Measurements from ENCODE around the gene PLAAT1.

PLAAT1 gene

DNA sequence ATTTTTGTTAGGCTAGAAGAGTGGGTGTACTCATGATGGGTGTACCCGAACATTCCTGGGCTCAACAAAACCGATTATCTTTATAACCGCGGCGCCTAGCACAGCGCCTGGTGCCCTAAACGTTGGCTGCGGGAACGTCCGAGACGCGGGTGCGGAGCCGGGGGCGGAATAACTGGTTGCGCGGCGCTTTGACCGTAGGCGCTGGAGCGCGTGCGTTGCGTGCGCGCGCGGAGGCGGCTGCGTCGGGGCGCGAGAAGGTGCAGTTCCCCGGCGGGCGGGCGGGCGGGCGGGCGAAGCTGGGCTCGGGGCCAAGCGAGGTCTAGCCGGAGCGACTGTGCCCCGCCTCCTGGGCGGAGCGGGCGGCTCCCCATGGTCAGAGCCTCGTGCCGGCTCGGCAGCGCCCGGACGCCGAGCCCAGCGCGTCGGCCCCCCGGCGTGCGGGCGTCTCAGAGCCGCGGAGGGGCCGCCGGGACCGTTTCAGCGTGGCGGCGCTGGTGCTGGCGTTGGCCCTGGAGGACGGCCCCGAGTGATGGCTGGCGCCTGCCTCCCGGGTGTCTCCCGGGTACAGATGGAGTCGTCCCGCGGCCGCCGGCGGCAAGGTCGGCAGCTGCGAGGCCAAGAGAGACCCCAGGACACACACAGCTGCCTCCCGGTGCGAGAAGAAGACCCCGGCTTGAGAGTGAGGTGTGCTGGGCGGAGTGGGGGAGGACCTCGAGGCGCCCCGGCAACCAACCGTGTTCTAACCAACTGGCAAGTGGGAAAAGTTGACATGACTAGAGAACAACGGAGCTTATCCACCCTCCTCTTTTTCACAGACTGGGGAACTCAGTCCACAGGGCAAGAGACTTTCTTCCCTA, at the start of gene PLAAT1:
TSS of gene PLAAT1 (plus strand) at position 373 of the 857 bp plus-strand sequence. CDS start 14,429 bp downstream, outside the sequence.
- DNase-seq (ENCODE audit: low spot score), result peak; percentile 41

- DNase-seq (ENCODE audit: low spot score), result no peak
These were observed 46.7 kb upstream of the PLAAT1 start for GRCh38 chr3:193194371-193194770.

DNA sequence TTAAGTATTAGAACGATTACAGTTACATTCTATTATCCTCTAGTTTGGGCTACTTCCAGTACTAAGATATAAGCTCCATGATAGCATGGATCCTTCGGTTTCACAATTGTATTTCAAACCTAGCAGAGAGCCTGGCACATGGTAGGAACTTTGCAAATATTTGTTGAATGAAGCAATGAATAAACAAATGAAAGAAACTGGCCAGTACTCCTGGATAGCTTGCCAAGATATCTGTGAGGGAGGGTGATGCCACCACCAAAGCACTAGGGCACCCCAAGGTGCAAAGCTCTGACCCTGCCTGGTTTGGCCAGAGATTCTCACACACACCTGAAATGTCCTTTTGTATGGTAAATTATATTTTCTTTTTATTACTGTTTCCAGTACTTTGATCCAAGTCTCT, 44.3 kb upstream of the PLAAT1 start:
- no peak for DNase-seq (ENCODE audit: low spot score)

DNA sequence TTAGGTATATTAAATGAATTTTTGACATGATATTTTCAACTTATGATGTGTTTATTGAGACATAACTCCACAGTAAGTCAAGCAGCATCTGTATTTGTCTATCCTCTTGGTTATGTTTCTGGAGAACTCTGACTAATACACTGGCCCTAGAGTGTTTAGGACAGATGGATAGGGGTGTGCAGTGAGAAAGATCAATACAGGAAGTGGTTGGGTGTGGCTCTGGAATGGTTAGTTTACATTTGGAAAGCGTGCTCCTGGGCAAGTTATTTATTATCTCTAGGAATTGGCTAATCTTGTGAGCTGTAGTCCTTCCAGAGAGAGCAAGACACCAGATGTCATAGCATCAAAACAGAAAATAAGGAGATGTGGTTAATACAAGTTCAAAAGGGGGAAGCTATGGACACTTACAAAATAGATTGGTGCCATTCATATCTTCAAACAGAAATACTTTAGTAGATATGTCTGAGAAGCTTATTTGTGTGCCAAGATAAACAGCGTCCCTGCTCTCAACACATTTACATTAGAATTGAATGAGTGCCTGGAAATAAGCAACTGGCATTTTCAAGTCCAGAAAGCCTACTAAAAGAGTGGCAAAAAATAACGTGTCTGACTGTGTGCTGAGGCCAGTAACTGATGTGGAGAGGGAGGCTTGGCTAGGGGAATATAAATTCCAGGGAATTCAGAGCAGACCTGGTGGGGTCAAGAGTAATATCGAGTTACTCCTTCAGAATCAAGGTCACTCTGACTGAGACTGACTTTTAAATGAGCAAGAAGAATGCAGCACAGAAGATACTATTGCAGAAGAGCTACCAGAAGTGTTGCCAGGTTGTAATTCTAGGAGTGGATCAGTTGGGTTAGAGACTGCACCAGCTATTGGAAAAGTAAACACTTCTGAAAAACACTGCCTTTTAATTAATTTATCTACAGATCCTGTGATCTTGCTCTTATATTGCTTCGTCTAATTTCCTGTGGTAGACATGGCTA, 33.4 kb upstream of the PLAAT1 start:
- DNase-seq (ENCODE audit: low spot score), result no peak

DNA sequence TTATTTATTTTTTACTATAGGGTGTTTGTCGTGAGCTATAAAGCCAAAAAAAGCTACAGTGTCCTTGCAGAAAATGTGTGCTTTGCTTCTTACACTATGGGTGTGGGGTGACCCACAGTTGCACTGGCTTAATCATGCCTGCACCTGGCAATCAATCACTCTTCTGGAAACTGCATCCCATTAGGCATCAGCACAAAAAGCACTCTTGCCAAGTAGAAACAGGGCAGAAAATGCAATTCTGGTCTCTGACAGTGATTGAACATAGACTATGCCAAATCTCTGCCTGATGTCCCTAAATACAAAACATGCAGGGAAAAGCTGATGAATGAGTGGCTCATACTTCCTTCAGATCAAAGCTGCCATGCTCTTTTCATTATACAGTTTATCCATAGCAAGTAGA, 30.4 kb upstream of the PLAAT1 start:
- no peak for DNase-seq (ENCODE audit: low spot score)

GRCh38 chr3:193211173-193211572, 29.8 kb upstream of the PLAAT1 start:
- DNase-seq (ENCODE audit: low spot score), result no peak

- DNase-seq (ENCODE audit: low spot score), result no peak
These were observed 29.0 kb upstream of the PLAAT1 start for GRCh38 chr3:193211984-193212383.

GRCh38 chr3:193212844-193213243, 28.2 kb upstream of the PLAAT1 start:
- no peak for DNase-seq (ENCODE audit: low spot score)

- DNase-seq (ENCODE audit: low spot score), result no peak
These were observed 26.6 kb upstream of the PLAAT1 start for GRCh38 chr3:193214445-193214844.

DNA sequence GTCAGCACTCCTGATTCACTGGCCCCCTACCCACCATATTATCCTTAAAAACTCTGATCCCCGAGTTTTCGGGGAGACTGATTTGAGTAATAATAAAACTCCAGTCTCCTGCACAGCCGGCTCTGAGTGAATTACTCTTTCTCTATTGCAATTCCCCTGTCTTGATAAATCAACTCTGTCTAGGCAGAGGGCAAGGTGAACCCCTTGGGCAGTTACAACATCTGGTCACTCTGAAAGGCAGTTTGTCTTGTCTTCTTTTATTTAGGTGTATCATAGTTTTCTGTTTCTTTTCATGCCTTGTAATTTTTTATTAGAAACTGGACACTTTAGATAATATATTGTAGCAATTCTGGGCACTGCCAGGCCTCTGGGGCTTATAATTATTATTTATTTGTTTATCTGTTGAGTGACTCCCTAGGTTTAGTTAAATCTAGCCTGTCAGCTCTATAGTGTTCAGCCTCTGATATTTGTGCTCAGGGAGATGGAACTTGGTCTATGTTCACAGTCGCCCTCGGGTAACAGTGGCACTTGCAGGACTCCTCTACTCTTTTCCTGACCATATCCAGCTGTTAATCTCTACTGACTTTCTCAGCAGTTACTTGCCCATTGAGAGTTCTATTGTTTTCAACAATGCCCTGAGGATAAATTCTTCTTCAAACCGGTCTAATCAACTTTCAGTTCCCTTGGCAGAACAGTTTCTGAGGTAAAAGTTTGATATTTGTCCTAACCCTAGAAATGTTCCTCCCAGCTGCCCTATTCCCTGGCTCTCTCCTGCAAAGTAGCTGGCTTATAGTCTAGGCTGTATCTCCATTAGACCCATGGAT, 15.5 kb upstream of the PLAAT1 start:
- no peak for DNase-seq (ENCODE audit: low spot score)

DNA sequence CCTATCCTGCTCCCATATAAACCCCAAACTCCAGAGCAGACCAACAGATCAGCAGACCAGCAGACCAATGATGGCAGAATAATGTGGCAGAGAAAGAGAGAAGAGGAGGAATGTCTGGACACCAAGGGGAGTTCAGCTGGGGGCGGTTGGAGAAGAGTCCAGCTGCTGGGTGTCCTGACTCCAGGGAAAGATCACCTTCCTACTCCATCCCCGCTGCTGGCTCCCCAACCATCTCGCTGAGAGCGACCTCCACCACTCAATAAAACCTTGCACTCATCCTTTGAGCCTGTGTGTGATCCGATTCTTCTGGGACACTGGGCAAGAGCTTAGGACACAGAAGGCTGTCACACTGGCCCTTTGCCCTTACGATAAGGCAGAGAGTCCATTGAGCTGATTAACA, 12.8 kb upstream of the PLAAT1 start:
- no peak for DNase-seq (ENCODE audit: low spot score)

- DNase-seq (ENCODE audit: low spot score), result no peak
These were observed 11.1 kb upstream of the PLAAT1 start for GRCh38 chr3:193229851-193230420.

DNA sequence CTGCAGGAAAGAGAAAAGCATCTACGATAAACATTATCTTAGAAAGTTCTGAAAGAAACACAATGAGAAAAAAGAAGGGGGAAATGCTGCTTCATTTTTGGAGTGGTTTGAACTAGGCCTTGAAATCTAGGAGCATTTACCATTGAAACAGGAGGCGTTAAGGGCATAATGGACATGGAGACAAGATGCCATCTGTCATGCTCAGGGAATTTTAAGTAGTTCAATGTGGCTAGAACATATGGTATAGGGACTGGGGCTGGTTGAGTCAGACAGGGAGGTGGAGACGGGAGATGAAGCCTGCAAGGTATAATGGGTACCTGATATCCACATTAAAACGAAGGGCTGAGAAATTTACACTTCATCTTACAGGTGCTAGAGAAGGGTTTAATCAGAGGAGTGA, 10.4 kb upstream of the PLAAT1 start:
- DNase-seq (ENCODE audit: low spot score), result no peak

DNA sequence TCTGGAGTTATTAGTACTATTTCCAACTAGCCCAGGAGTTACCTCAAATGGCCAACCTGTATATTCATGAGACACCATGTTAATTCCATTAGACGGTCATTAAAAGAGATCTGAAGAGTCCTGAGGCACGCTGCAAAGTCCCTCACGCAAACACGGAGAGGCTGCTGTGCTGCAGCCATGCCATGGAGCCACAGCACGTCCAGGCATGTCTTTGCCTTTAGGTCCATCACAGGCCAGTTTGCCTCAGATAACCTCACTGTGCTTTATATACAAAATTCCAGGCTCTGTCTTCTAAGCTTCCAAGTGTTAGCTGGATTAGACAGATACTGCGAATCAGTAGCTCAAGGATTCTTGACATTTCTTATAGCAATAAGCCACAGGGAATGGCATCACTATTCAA, 9.8 kb upstream of the PLAAT1 start:
- no peak for DNase-seq (ENCODE audit: low spot score)

- DNase-seq (ENCODE audit: low spot score), result no peak
These were observed 4.4 kb upstream of the PLAAT1 start for GRCh38 chr3:193236599-193236998.

GRCh38 chr3:193237030-193237429, 4.0 kb upstream of the PLAAT1 start:
- no peak for DNase-seq (ENCODE audit: low spot score)

DNA sequence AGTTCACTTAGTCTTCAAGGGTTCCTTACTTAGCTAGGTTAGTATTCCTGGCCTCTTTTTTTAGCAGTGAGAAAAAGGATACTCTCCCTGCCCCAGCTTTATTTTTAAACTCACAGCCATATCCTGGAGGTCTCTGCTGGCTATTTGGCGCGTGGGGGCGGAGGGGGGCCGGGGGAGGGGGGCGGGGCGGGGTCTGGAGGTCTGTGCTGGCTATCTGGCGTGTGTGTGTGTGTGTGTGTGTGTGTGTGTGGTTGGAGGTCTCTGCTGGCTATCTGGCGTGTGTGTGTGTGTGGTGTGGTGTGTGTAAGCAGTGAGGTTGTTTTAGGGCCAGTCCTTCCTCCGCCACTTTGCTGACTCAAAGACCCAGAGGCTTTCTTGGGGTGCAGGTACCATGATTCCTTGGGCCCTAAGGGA, 579 bp upstream of the PLAAT1 start:
- DNase-seq (ENCODE audit: low spot score), result no peak

- DNase-seq (ENCODE audit: low spot score), result no peak
These were observed 694 bp downstream of the PLAAT1 start for GRCh38 chr3:193241716-193242115.

DNA sequence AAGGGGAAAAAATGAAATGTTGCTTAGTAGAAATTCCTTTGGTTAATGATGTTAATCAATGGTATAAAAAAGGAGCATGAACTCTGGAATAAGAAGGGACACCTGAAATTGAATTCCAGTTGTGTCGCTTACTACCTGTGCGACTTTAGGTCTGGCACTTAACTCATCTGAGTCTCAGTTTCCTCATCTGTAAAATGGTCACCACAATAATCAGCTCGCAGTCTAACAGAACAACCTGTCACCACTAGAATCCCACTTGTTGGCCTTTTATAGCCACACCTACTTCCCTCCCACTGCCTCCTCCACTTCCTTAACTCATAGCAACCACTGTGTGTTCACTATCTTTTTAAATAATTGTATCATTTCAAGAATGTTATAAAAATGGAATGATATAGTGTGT, 2.5 kb downstream of the PLAAT1 start:
- DNase-seq (ENCODE audit: low spot score), result no peak

DNA sequence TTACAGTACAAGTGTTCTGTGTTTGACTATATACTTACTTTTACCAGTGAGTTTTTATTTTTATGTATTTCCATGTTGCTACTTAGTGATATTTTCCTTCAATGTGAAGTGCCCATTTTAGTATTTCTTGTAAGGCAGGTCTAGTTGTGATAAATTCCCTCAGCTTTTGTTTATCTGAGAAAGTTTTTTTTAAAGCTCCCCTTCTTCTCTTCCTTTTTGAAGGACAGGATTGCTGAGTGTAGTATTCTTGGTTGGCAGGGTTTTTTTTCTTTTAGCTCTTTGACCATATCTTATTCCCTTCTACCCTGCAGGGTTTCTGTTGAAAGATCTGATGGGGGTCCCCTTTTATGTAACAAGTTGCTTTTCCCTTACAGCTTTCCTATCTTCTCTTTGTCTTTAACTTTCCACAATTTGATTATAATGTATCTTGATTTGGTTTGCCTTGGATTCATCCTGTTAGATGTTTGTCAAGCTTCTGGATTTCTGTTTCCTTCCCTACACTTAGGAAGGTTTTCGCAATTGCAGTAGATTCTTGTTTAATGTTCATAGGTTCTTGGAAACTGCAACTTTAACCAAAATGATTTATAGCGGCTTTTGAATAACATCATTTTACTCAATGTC, 7.9 kb downstream of the PLAAT1 start:
- no peak for DNase-seq (ENCODE audit: low spot score)

DNA sequence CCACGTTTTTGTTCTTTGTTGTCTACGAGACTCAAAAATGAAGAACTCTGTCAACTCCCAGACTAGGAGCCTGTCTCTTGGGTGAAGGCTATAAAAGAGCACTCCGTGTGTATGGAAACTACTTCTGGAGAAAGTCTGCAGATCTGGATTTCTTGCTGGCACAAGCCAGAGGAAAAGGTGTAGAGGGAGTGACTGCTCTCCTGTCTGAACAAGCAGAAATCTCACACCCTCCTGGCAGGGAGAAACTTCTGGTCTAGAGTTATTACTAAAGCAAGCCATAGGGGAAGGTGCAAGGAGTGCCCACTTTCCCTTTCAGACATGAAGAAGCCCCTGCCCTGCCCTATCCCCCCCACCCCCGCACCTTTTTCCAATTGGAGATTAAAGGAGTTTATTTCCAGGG, 9.5 kb downstream of the PLAAT1 start:
- no peak for DNase-seq (ENCODE audit: low spot score)
